Measurements from ENCODE around the gene FMO4.
"Not testable (repeated sequence)": the region's sequence is repeated elsewhere in the genome, so short reads cannot be mapped to it uniquely, and the experiment has no call there.

FMO4 gene

DNA sequence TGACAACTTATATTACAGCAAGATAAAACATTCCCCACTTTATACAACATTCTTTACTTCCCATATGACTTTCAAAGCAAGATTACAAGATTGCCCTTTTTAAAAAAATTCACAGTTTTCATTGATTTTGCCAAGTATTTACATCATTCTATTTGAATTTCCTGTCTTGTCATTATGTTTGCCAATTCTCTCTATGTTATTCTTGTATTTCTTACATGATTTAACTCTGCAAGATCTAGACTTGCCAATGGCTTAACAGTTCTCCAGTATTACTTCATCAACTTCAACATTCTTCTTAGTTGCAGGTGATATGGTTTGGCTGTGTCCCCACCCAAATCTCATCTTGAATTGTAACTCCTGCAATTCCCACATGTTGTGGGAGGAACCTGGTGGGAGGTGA, 31.6 kb downstream of the FMO4 start:
- in situ Hi-C loops (cut with HindIII; ENCODE audit: low pct_unique_long_range_greater_than_20kb, low sequenced_read_pairs), result no loop called here
- no peak for DNase-seq (ENCODE audit: low read depth in 1 of 2, low spot score in 1 of 2)
- TF ChIP-seq JUND (IDR thresholded peaks at IDR 0.05; ENCODE audit: low read depth), result no peak

DNA sequence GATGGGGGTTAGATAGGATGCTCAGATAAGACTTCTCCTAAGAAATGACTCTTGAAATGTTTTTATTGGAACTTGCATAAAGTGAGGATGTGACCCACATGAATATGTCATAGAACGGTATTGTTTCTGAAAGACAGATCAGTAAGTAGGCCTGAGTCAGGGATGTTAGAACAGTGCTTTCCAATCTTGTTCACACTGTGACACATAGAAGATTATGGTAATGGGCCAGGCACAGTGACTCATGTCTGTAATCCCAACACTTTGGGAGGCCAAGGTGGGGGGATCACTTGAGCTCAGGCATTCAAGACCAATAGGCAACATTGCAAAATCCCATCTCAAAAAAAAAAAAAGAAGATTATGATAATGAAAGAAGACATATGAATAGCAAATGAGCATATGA, 32.9 kb downstream of the FMO4 start:
- no peak for DNase-seq (ENCODE audit: low read depth in 1 of 2, low spot score in 1 of 2)
- in situ Hi-C loops (cut with HindIII; ENCODE audit: low pct_unique_long_range_greater_than_20kb, low sequenced_read_pairs), result no loop called here
- TF ChIP-seq JUND (IDR thresholded peaks at IDR 0.05; ENCODE audit: low read depth), result no peak

DNA sequence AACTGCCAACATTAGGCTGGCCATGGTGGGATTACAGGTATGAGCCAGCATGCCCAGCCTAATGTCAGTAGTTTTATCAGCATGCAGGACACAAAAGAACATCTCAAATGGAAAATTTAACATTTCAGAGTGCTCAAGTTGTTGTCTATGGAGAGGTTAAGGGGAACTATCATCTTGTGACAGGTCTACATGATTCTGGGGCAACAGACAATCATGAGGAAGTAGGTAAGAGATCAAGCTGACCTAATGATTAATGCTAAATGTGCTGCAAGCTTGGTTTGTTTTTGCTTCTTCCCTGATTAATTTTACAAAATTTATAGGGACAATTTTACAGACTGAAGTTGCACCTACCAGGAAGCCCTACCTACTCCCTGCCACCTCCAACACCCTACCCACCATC, 36.6 kb downstream of the FMO4 start:
- no peak for DNase-seq (ENCODE audit: low read depth in 1 of 2, low spot score in 1 of 2)
- in situ Hi-C loops (cut with HindIII; ENCODE audit: low pct_unique_long_range_greater_than_20kb, low sequenced_read_pairs), result no loop called here
- TF ChIP-seq JUND (IDR thresholded peaks at IDR 0.05; ENCODE audit: low read depth), result no peak

DNA sequence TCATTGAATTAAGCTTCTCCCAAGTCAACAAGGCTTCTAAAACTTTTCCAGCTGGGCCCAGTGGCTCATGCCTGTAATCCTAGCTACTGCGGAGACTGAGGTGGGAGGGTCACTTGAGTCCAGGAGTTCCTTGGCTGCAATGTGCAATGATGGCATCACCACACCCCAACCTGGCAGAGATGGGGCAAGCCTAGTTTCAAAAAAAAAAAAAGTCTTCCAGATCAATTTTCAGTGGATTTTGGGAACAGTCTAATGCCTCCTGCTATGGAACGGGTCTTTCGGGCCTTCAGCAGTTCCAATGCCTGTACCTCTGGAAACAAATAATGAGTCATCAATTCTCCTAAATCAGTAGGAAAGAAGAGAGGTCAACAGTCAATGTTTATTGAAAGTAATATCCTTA, 38.0 kb downstream of the FMO4 start:
- in situ Hi-C loops (cut with HindIII; ENCODE audit: low pct_unique_long_range_greater_than_20kb, low sequenced_read_pairs), result no loop called here
- no peak for DNase-seq (ENCODE audit: low read depth in 1 of 2, low spot score in 1 of 2)
- no peak for TF ChIP-seq JUND (IDR thresholded peaks at IDR 0.05; ENCODE audit: low read depth)

DNA sequence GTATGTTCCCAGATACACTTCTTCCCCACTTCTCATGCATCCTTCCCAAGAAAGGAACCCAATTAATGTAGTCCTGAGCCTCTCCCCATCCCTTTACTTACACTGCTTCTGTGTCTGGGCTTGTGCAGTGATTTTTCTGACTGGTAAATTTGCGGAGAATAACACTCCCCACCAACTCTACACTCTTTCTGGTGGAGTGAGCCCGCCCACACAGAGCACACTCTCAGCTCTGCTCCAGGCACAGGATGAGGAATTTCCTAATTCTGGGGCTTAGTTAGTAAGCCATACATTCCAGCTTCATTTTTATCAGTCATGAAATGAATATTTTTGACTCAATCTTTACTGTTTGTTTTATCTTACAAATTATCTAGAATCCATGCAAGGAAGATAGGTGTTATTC, 38.6 kb downstream of the FMO4 start:
- no peak for TF ChIP-seq JUND (IDR thresholded peaks at IDR 0.05; ENCODE audit: low read depth)
- no peak for DNase-seq (ENCODE audit: low read depth in 1 of 2, low spot score in 1 of 2)
- in situ Hi-C loops (cut with HindIII; ENCODE audit: low pct_unique_long_range_greater_than_20kb, low sequenced_read_pairs), result no loop called here

DNA sequence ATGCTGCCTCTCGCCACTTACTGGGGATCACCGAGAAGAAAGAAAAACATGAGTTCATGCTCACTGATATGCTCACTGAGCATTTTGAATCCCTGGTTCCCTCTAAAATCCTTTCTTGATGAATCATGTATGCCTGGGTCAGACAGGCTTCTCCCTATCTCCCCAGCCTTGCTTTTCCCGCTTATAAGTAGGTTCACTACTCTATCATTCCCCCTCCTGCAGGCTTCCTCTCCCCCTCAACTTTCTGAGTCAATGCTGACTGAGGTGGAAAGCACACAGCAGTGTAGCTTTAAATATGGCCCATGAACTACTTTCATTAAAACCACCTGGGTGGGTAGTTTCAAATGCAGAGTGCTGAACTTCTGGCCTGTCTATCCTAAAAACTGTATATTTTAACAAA, 41.7 kb downstream of the FMO4 start:
- DNase-seq (ENCODE audit: low read depth in 1 of 2, low spot score in 1 of 2), result no peak
- TF ChIP-seq JUND (IDR thresholded peaks at IDR 0.05; ENCODE audit: low read depth), result no peak
- in situ Hi-C loops (cut with HindIII; ENCODE audit: low pct_unique_long_range_greater_than_20kb, low sequenced_read_pairs), result no loop called here

DNA sequence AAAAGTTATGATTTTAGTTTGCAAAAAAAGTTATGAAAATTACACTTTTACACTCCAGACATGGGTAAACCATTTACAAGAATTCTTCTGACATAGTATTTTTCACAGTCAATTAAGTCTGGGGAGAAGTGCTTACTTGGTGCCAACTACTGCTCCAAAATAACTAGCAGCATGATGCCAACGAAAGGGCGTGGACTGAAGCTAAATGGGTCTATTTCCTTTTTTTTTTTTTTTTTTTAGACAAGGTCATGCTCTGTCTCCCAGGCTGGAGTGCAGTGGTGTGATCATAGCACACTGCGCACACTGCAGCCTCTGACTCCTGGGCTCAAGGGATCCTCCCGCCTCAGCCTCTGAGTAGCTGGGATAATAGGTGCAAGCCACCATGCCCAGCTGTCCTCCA, 43.2 kb downstream of the FMO4 start:
- no peak for DNase-seq (ENCODE audit: low read depth in 1 of 2, low spot score in 1 of 2)
- TF ChIP-seq JUND (IDR thresholded peaks at IDR 0.05; ENCODE audit: low read depth), result no peak
- in situ Hi-C loops (cut with HindIII; ENCODE audit: low pct_unique_long_range_greater_than_20kb, low sequenced_read_pairs), result no loop called here

DNA sequence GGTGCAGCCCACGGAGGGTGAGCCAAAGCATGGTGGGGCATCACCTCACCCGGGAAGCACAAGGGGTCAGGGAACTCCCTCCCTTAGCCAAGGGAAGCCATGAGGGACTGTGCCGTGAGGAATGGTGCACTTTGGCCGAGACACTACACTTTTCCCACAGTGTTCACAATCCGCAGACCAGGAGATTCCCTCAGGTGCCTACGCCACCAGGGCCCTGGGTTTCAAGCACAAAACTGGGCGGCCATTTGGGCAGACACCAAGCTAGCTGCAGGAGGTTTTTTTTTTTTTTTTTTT, 45.3 kb downstream of the FMO4 start:
- in situ Hi-C loops (cut with HindIII; ENCODE audit: low pct_unique_long_range_greater_than_20kb, low sequenced_read_pairs); DNase-seq (ENCODE audit: low read depth in 1 of 2, low spot score in 1 of 2): not testable (repeated sequence)

DNA sequence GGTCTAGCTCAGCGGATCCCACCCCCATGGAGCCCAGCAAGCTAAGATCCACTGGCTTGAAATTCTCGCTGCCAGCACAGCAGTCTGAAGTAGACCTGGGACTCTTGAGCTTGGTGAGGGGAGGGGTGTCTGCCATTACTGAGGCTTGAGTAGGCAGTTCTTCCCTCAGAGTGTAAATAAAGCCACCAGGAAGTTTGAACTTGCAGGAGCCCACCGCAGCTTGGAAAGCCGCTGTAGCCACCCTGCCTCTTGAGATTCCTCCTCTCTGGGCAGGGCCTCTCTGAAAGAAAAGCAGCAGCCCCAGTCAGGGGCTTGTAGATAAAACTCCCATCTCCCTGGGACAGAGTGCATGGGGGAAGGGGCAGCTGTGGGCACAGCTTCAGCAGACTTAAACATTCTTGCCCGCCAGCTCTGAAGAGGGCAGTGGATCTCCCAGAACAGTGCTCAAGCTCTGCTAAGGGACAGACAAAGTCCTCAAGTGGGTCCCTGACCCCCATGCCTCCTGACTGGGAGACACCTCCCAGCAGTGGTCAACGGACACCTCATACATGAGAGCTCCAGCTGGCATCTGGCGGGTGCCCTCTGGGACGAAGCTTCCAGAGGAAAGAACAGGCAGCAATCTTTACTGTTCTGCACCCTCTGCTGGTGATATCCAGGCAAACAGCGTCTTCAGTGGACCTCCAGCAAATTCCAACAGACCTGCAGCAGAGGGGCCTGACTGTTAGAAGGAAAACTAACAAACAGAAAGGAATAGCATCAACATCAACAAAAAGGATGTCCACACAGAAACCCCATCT, 45.9 kb downstream of the FMO4 start:
- in situ Hi-C loops (cut with HindIII; ENCODE audit: low pct_unique_long_range_greater_than_20kb, low sequenced_read_pairs), result not testable (repeated sequence)
- peak in 1 of 2 experiments; percentile 44 for DNase-seq (ENCODE audit: low read depth in 1 of 2, low spot score in 1 of 2)

DNA sequence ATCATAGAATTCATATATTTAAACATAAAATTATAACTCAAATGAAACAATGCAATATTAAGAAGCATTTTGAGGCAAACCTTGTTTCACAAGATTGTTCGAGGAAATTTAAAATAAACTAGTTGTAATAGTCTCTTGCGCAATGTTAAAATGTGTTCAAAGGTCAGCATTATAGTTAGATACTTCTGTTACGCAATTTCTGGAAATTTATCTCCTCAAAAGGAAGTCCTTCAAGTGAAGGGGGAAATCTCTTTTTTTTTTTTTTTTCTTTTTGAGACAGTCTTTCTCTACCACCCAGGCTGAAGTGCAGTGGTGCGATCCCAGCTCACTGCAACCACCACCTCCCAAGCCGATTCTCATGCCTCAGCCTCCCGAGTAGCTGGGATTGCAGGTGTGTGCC, 52.1 kb downstream of the FMO4 start:
- in situ Hi-C loops (cut with HindIII; ENCODE audit: low pct_unique_long_range_greater_than_20kb, low sequenced_read_pairs), result no loop called here
- DNase-seq (ENCODE audit: low read depth in 1 of 2, low spot score in 1 of 2), result no peak
- TF ChIP-seq JUND (IDR thresholded peaks at IDR 0.05; ENCODE audit: low read depth), result no peak

DNA sequence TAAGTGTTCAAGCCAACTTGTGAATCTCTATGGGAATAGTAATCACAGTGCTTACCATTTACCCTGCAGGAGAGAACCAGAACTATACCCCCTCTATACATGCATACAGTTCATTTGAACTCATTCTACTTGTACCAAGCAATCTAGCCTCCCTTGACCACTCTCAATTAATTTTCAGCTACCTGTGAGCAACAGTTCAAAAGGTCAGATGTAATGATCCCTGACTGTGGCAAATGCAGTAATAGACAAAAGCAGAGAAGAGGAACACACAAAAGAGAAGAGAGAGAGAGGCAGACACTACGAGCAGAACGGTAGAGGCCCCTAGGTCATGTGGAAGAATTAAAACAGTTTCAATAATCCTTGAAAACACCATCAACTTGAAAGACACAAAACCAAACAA, 52.8 kb downstream of the FMO4 start:
- in situ Hi-C loops (cut with HindIII; ENCODE audit: low pct_unique_long_range_greater_than_20kb, low sequenced_read_pairs), result no loop called here
- no peak for TF ChIP-seq JUND (IDR thresholded peaks at IDR 0.05; ENCODE audit: low read depth)
- no peak for DNase-seq (ENCODE audit: low read depth in 1 of 2, low spot score in 1 of 2)

DNA sequence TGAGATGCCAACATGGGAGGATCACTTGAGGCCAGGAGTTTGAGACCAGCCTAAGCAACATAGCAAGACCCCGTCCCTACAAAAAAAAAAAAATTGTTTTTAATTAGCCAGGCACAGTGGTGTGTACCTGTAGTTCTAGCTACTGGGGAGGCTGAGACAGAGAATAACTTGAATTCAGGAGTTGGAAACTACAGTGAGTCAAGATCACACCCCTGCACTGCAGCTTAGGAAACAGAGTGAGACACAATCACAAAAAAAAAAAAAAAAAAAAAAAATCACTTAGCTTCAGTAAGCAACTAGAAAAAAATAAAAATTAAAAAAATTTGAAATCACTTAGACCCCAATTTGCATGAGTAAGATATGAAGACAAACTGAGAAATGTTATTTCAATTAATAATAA, 53.5 kb downstream of the FMO4 start:
- TF ChIP-seq JUND (IDR thresholded peaks at IDR 0.05; ENCODE audit: low read depth), result no peak
- in situ Hi-C loops (cut with HindIII; ENCODE audit: low pct_unique_long_range_greater_than_20kb, low sequenced_read_pairs), result no loop called here
- no peak for DNase-seq (ENCODE audit: low read depth in 1 of 2, low spot score in 1 of 2)

DNA sequence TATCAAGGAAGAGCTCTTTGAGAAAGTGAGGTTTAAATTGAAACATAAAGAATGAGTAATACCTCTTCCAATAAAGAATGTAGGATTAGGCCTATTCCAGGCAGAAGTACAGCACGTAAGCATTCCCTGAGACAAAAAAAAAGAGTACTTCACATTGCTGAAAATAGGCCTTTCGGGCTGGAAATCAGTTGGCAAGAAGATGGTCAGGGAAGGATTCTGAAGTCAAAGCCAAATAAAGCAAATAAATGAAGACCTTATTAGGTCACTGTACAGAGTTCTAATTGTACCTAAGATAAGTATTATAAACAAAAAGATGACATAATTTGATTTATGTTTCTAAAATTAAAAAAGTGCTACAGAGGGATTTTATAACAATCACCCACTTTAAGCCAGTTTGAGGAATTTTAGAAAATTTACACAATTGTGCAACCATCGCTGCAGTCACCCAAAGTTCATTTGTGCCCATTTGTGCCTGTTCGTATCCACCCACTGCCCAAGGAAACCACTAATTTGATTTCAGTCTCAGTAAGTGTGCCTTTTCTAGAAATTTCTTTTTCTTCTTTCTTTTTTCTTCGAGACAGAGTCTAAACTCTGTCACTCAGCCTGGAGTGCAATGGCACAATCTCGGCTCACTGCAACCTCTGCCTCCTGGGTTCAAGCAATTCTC, 58.6 kb downstream of the FMO4 start:
- in situ Hi-C loops (cut with HindIII; ENCODE audit: low pct_unique_long_range_greater_than_20kb, low sequenced_read_pairs), result no loop called here
- no peak for TF ChIP-seq JUND (IDR thresholded peaks at IDR 0.05; ENCODE audit: low read depth)
- no peak for DNase-seq (ENCODE audit: low read depth in 1 of 2, low spot score in 1 of 2)

DNA sequence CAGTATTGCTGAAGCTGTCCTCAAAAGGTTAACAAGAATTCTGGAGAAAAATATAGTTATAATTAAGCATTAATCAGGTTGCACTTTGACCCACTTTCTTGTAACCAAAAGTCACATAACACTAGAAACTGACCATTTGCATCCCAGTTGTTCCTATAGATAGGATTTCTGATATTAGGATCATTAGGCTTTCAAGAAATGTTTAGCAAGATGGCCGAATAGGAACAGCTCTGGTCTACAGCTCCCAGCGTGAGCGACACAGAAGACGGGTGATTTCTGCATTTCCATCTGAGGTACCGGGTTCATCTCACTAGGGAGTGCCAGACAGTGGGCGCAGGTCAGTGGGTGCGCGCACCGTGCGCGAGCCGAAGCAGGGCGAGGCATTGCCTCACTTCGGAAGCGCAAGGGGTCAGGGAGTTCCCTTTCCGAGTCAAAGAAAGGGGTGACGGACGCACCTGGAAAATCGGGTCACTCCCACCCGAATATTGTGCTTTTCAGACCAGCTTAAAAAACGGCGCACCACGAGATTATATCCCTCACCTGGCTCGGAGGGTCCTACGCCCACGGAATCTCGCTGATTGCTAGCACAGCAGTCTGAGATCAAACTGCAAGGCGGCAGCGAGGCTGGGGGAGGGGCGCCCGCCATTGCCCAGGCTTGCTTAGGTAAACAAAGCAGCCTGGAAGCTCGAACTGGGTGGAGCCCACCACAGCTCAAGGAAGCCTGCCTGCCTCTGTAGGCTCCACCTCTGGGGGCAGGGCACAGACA, 59.6 kb downstream of the FMO4 start:
- DNase-seq (ENCODE audit: low read depth in 1 of 2, low spot score in 1 of 2); in situ Hi-C loops (cut with HindIII; ENCODE audit: low pct_unique_long_range_greater_than_20kb, low sequenced_read_pairs): not testable (repeated sequence)
